K562 (cell line): ENCODE results near the gene NEDD8. TPM values are rescaled to one million over a fixed set of nuclear protein-coding genes. Genes with fewer than 3 reads are reported as not detected.

Source experiments
- ATAC-seq: fragments of 200-7000 bp; cut with Tn5 transposase; 3 replicates; pipeline ENCODE4 v1.9.1; 2020; ENCODE audit warnings: moderate library complexity
- BruUV-seq: library from RNA; stranded (reverse); fragments of 400-500 nt; replicated peaks from 2 replicates; lab custom pipeline; 2021; lab: Mats Ljungman, UMichigan
- CTCF ChIA-PET: fragments of 300-600 bp; formaldehyde crosslinking; extraction: SDS; loops from one replicate; lab custom pipeline; 2021; ENCODE audit warnings: low intra/inter-chr PET ratio; lab: Yijun Ruan, JAX
- POLR2A ChIA-PET: fragments of 300-600, 350-650 bp; sonication (Branson Sonifier 250); formaldehyde crosslinking; extraction: SDS; loops from one replicate; lab custom pipeline; 2021; ENCODE audit warnings: antibody characterized with exemption, inconsistent platforms; lab: Yijun Ruan, JAX
- DNase-seq, 4 experiments: peaks; one replicate each; pipeline versions ENCODE4 v3.0.0 to v3.0.0-alpha.2; 2011 to 2018; ENCODE audit warnings: low spot score in 3 of 4, mixed read lengths in 3 of 4; ENCODE audit errors: extremely low read depth in 1 of 4
- FAIRE-seq: peaks from 2 replicates; lab custom pipeline; 2011; peaks lifted over from hg19 to GRCh38; lab: Jason Lieb, UNC
- H2AFZ ChIP-seq: 2 replicates; pipeline ENCODE4 v1.6.0; 2011; ENCODE audit warnings: low read depth, low read length, control low read depth, inconsistent platforms
- H3K27ac ChIP-seq: fragments of 200-600 bp; 3 replicates; pipeline ENCODE4 v1.8.0; 2011; ENCODE audit warnings: low read depth, mild to moderate bottlenecking, control low read depth, inconsistent platforms, low read length, moderate library complexity, mixed read lengths; ENCODE audit errors: extremely low read depth
- H3K27me3 ChIP-seq, 2 experiments: fragments of 300-600 bp in 1 of 2; 2 replicates in 1 of 2; 3 replicates in 1 of 2; pipeline versions ENCODE4 v1.6.0 to v1.8.0; 2011; ENCODE audit warnings: inconsistent platforms in 2 of 2, low read length in 2 of 2, mild to moderate bottlenecking in 1 of 2, mixed read lengths in 1 of 2, moderate library complexity in 1 of 2; ENCODE audit not compliant: control insufficient read depth in 2 of 2, insufficient read depth in 2 of 2
- H3K36me3 ChIP-seq: fragments of 300-600 bp; 3 replicates; pipeline ENCODE4 v1.8.0; 2011; ENCODE audit warnings: mild to moderate bottlenecking, low read length, inconsistent platforms; ENCODE audit not compliant: control insufficient read depth, insufficient read depth
- H3K4me1 ChIP-seq, 2 experiments: fragments of 200-600 bp in 1 of 2; replicated peaks in 1 of 2; 2 replicates in 1 of 2; 3 replicates in 1 of 2; pipeline versions ENCODE4 v1.5.1 to v1.8.0; 2011; ENCODE audit warnings: inconsistent platforms in 2 of 2, low read length in 2 of 2, mild to moderate bottlenecking in 1 of 2, mixed read lengths in 1 of 2, moderate library complexity in 1 of 2; ENCODE audit not compliant: control insufficient read depth in 2 of 2, insufficient read depth in 2 of 2
- H3K4me2 ChIP-seq: 2 replicates; pipeline ENCODE4 v1.6.1; 2011; ENCODE audit warnings: low read length, control low read depth, inconsistent platforms, mixed read lengths; ENCODE audit not compliant: insufficient read depth
- H3K4me3 ChIP-seq: fragments of 200-600 bp; sonication (generic), shearing (Covaris generic); 2 replicates; pipeline ENCODE4 v1.5.1; 2016; ENCODE audit warnings: control low read depth, inconsistent platforms
- H3K79me2 ChIP-seq: fragments of 200-600 bp; 3 replicates; pipeline ENCODE4 v1.8.0; 2011; ENCODE audit warnings: low read length, inconsistent platforms; ENCODE audit not compliant: control insufficient read depth, insufficient read depth
- H3K9ac ChIP-seq, 2 experiments: 2 replicates each; pipeline versions ENCODE4 v1.6.0 to v1.6.1; 2011; ENCODE audit warnings: low read depth in 2 of 2, low read length in 2 of 2, control low read depth in 1 of 2, inconsistent platforms in 1 of 2, mild to moderate bottlenecking in 1 of 2, mixed read lengths in 1 of 2; ENCODE audit not compliant: insufficient read depth in 1 of 2
- H3K9me1 ChIP-seq: one replicate; pipeline ENCODE4 v1.6.0; 2011; ENCODE audit warnings: inconsistent platforms, mild to moderate bottlenecking, low read length, moderate library complexity; ENCODE audit not compliant: control insufficient read depth, insufficient read depth
- H3K9me3 ChIP-seq: replicated peaks from 2 replicates; pipeline ENCODE4 v1.5.1; 2011; ENCODE audit warnings: low read depth, low read length, inconsistent platforms; ENCODE audit not compliant: control insufficient read depth, insufficient read depth
- H4K20me1 ChIP-seq: replicated peaks from 2 replicates; pipeline ENCODE4 v1.6.1; 2011; ENCODE audit warnings: low read length, inconsistent platforms, mixed read lengths; ENCODE audit not compliant: control insufficient read depth, insufficient read depth
- NBN ChIP-seq: fragments of 450-650 bp; IDR thresholded peaks from 2 replicates; pipeline ENCODE4 v1.6.1; 2016; ENCODE audit warnings: low read depth, mild to moderate bottlenecking
- TAF7 ChIP-seq: fragments of 450-650 bp; IDR thresholded peaks from 2 replicates; pipeline ENCODE4 v1.6.1; 2016; ENCODE audit warnings: missing genetic modification characterization, missing compliant biosample characterization
- ZNF280B ChIP-seq: fragments of 250-450 bp; sonication (Bioruptor Pico); IDR thresholded peaks from 2 replicates; pipeline ENCODE4 v1.5.1; 2021; ENCODE audit warnings: mild to moderate bottlenecking
- ZNF41 ChIP-seq: fragments of 250-450 bp; sonication (Bioruptor Pico); conservative IDR thresholded peaks from 2 replicates; pipeline ENCODE4 v1.4.0; 2020; ENCODE audit warnings: mild to moderate bottlenecking
- WGBS: fragments of 100-300 bp; shearing (Covaris generic); methylation state at CpG from one replicate; pipeline ENCODE4 v1.1.6; 2016; ENCODE audit warnings: low coverage, mixed read lengths; ENCODE audit not compliant: insufficient coverage; ENCODE audit errors: missing lambda C conversion rate; 5-methylcytosine and 5-hydroxymethylcytosine counted together
- in situ Hi-C: fragments of 300-500 bp; cut with MboI; formaldehyde crosslinking; loops from 4 replicates; pipeline ENCODE4 v1.15.0; 2018; ENCODE audit warnings: inconsistent platforms, mixed read lengths
- intact Hi-C: fragments of 100-400 bp; cut with micrococcal nuclease; formaldehyde crosslinking; loops from 2 replicates; pipeline ENCODE4 v1.14.2; 2022
- polyA plus RNA-seq, 8 experiments: library from polyadenylated mRNA; depleted of rRNA in 4 of 8; stranded (reverse) in 5 of 8; unstranded in 3 of 8; fragments of >200 nt; fragmentation: Nextera tagmentation in 2 of 8; fragmentation: Illumina TruSeq in 1 of 8; extraction: Ambion mirVana in 2 of 8; extraction: Trizol in 1 of 8; gene quantifications; 2 replicates each; pipeline versions ENCODE4 v1.2.1 to v1.2.3, GENCODE V29; 2011 to 2014; ENCODE audit warnings: inconsistent platforms in 1 of 8, missing spikeins in 1 of 8
- total RNA-seq, 7 experiments: library from RNA; depleted of rRNA in 6 of 7; stranded (reverse); fragments of >200 nt in 6 of 7; fragmentation: Illumina TruSeq in 2 of 7; extraction: Trizol in 2 of 7; gene quantifications; 2 replicates each; pipeline versions ENCODE4 v1.2.1 to v1.2.3, GENCODE V29; 2011 to 2021; ENCODE audit warnings: low replicate concordance in 1 of 7
- TF ChIP-seq, protein P1 (sequence below): sonication (generic); formaldehyde crosslinking; IDR thresholded peaks from 2 replicates; pipeline ENCODE4 v1.8.1; 2023; ENCODE audit warnings: mild to moderate bottlenecking, missing genetic modification reagents
- TF ChIP-seq, protein P2 (sequence below): sonication (generic); formaldehyde crosslinking; IDR thresholded peaks from 2 replicates; pipeline ENCODE4 v1.5.0; 2020; ENCODE audit warnings: missing genetic modification reagents

The NEDD8 gene
- total and polyA plus RNA-seq, 9 of the 15 experiments (the other 6 are each of a cell fraction or from before 2014, with no cell fraction given): 142 to 691 (median 260) TPM

- H3K36me3 ChIP-seq: no peaks in the 10 kb centered on the region; the same call in 2 of the 3 replicates
- ATAC-seq (no peak), FAIRE-seq (no peak), DNase-seq (no peak)
- no TSS peak for BruUV-seq
- ChIA-PET POLR2A (interaction anchor here (0.5 to 1.3 kb wide), 3 partner anchors 11 to 43 kb away, joined by 3 to 7 read pairs (median 3); partner anchors contain the start of genes IRF9, MDP1 and PSME1), CTCF (no interaction called here)
- no peaks in the 10 kb centered on the region for H3K9me3 ChIP-seq
- H3K4me2 ChIP-seq: no peak overlapping the region
- 90% methylated on average over 19 of the region's 30 CpGs for WGBS
- H3K9me1 ChIP-seq: no peaks in the 10 kb centered on the region
- H3K4me1 ChIP-seq: no peaks in the 10 kb centered on the region; a peak in 3 of 5 replicates
- H3K27ac ChIP-seq: no peak overlapping the region
- H4K20me1 ChIP-seq: no peaks in the 10 kb centered on the region
- H2AFZ ChIP-seq: no peak overlapping the region
- no peak overlapping the region for H3K9ac ChIP-seq
- intact Hi-C loops (no loop called here), in situ Hi-C loops (no loop called here)
- no peaks in the 10 kb centered on the region for H3K27me3 ChIP-seq
- no peak for TF ChIP-seq ZNF41 (CRISPR knock-in tag)
- TF ChIP-seq, protein P1, sequence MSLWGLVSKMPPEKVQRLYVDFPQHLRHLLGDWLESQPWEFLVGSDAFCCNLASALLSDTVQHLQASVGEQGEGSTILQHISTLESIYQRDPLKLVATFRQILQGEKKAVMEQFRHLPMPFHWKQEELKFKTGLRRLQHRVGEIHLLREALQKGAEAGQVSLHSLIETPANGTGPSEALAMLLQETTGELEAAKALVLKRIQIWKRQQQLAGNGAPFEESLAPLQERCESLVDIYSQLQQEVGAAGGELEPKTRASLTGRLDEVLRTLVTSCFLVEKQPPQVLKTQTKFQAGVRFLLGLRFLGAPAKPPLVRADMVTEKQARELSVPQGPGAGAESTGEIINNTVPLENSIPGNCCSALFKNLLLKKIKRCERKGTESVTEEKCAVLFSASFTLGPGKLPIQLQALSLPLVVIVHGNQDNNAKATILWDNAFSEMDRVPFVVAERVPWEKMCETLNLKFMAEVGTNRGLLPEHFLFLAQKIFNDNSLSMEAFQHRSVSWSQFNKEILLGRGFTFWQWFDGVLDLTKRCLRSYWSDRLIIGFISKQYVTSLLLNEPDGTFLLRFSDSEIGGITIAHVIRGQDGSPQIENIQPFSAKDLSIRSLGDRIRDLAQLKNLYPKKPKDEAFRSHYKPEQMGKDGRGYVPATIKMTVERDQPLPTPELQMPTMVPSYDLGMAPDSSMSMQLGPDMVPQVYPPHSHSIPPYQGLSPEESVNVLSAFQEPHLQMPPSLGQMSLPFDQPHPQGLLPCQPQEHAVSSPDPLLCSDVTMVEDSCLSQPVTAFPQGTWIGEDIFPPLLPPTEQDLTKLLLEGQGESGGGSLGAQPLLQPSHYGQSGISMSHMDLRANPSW (CRISPR knock-in tag): no peak
- no peak for TF ChIP-seq NBN
- TF ChIP-seq, protein P2, sequence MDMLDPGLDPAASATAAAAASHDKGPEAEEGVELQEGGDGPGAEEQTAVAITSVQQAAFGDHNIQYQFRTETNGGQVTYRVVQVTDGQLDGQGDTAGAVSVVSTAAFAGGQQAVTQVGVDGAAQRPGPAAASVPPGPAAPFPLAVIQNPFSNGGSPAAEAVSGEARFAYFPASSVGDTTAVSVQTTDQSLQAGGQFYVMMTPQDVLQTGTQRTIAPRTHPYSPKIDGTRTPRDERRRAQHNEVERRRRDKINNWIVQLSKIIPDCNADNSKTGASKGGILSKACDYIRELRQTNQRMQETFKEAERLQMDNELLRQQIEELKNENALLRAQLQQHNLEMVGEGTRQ: no peak
- no peak for TF ChIP-seq TAF7 (tag)
- no peak for TF ChIP-seq ZNF280B (CRISPR knock-in tag)
- H3K4me3 ChIP-seq: no peak overlapping the region
- H3K79me2 ChIP-seq: no peaks in the 10 kb centered on the region
Observed at GRCh38 chr14:24172261-24172860, 59.8 kb downstream of the NEDD8 start.
